Activated CD4-positive, alpha-beta T cell treated with anti-CD3 and anti-CD28 coated beads for 4 hours (primary cell): ENCODE data around the gene BRAF.
"Not testable (repeated sequence)": the region's sequence is repeated elsewhere in the genome, so short reads cannot be mapped to it uniquely, and the experiment has no call there.

Experiments
- DNase-seq, 2 donors: peaks; one replicate each; pipeline ENCODE4 v3.0.0-alpha.2; 2020

The BRAF gene

DNA sequence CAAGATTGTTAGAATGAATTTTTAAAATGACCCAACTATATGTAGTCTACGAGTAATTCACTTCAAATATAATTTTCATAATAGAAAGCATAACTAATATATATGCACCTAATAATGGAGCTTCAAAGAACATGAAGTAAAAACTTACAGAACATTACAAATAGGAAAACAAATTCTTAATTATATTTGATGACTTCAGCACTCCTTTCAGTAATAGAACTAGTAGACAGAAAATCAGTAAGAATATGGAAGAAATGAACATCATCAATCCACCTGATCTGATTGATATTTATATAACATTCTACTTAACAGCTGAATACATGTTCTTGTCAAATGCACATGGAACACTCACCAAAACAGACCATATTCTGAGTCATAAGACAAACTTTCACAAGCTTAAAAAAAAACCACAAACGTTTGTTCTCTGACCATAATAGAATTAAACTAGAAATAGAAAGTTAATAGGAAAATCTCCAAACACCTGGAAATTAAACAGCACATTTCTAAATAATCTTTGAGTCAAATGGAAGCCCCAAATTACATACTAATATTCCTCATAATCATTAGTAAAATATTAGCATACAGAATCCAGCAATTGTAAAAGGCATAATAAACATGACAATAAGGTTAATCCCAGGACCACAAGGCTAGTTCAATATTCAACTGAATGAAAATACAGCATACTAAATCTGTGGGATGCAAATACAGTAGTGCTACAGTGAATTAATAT lies 48.0 kb downstream of the BRAF start:
- DNase-seq: no peak

- no peak for DNase-seq
These were observed 51.3 kb downstream of the BRAF start for GRCh38 chr7:140873434-140873833.

DNA sequence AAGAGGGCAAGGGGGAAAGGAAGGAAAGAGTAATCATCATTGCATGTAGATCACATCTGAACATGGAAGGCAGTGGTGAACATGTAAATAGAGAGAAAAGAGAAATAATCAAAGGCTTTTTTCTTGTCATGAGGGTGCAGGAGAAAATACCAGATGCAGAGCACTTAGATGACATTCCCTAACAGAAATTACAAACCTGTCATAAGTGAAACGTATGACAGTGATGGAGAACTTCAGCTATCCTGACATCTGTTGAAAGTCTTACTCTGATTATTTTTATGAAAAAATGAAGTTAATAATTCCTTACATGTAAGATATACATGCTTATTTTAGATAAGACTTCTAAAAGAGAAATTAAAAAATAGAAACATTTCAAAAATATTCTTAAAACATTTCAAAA lies 54.7 kb downstream of the BRAF start:
- no peak for DNase-seq

DNA sequence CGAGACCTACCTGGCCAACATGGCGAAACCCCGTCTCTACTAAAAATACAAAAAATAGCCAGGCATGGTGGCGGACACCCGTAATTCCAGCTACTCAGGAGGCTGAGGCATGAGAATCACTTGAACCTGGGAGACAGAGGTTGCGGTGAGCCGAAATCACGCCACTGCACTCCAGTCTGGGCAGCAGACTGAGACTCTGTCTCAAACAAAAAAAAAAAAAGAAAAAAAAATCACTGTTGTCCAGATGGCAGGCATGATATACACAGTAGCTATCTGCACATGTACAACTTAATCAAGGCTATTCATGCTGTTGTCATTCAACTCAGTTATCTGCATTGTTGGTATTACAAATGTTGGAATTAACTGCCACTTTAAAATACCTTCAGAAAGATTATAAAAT lies 55.3 kb downstream of the BRAF start:
- no peak for DNase-seq

DNA sequence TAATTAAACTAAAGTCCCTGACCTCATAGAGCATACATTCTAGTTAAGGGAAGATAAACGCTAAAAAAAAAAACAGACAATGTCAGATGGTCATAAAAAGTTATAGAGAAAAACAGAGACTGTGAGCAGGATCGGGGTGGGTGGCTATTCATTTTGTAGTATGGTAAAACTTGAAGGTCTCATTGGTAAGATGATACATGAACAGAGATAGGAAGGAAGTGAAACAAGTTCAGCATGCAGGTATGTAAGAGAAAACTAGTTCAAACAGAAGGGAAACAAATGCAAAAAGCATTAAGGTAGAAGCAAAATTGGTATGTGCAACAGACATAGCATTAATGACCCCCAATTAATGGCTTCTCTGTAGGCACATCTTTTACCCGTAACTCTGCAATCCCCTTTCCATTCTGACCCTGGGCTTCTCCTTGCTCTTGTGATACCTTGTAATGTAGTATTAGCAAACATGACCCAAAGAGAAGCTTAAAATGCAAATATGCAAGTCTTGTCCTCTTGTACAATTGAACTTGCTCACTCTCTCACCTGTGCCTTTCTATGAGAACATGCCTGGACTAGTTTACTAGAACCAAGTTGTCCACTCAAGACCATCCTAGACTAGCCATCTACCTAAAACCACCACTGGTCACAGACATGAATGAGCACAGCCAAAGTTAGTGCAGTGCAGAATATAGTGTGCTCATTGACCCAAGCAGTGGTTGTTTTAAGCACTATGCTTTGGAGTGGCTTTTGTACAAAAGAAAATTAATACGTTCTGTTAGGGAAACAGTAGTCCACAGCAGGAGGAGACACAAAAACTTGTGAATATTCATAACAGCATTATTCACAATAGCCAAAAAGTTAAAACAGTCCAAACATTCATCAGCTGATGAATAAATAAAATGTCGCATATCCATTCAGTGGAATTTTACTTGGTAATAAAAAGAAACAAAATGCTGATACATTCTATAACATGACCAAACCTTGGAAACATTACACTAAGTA lies 57.0 kb downstream of the BRAF start:
- no peak for DNase-seq

DNA sequence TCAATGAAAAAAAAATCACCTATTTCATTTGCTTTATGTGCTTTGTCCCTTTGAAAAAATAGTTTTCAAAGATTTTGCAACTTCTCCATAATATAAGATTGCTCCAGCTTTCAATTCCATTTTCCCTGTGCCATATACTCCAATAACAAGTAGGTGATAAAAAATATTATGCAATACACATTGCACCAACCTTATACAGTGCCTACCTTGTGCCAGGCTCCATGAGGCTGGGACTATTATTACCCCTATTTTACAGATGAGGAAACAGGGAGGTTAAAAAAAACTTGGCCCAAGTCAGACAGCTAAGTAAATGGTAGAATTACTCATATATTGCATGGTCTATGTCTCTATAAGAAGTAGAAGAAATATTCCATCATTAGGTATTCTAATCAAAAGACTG lies 57.8 kb downstream of the BRAF start:
- DNase-seq: no peak

- no peak for DNase-seq
These were observed 60.0 kb downstream of the BRAF start for GRCh38 chr7:140864732-140865131.

DNA sequence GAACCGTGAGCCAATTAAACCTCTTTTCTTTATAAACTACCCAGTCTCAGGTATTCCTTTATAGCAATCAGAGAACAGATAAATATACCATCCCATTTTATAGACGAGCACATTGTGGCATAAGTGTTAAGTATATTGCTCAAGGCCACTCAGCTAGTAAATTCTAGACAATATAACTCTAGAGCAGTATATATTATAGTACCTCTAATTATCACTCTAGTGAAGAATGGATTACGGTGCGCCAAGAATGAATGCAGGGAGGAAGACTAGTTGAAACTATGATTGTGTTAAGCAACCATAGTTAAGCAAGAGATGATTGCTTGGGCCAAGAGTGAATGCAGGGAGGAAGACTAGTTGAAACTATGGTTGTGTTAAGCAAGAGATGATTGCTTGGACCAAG lies 60.9 kb downstream of the BRAF start:
- no peak for DNase-seq

DNA sequence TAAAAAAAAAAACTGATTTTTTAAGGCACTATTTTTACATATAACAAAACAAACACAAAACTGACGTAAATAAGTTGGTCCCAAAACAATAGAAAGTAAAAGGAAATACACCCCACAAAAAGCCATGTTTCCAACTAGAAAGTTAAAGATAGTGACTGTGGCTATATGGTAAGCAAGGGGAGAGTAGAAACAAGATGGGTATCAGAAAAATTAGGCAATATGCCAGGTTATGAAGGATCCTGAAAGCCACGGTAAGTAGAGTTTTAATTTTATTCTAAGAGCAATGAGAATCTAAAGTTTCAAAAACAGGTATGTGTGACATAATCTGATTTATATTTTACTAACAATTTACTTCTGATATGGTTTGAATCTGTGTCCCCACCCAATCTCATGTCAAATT lies 61.5 kb downstream of the BRAF start:
- DNase-seq: no peak

DNA sequence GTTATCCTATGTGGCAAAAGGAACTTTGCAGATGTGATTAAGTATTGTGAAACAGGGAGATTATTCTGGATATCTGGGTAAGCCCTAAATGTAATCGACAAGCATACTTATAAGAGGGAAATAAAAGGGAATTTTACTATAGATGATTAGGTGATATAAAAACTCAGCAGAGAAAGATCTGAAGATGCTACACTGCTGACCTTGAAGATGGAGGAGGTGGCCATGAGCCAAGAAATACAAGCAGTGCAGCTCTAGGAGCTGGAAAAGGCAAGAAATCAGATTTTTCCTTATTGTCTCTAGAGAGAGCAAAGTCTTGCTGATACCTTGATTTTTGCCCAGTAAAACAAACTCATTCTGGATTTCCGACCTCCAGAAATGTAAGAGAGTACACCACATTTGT lies 67.7 kb downstream of the BRAF start:
- no peak for DNase-seq

GRCh38 chr7:140841166-140841715 lies 83.5 kb downstream of the BRAF start:
- DNase-seq: no peak

DNA sequence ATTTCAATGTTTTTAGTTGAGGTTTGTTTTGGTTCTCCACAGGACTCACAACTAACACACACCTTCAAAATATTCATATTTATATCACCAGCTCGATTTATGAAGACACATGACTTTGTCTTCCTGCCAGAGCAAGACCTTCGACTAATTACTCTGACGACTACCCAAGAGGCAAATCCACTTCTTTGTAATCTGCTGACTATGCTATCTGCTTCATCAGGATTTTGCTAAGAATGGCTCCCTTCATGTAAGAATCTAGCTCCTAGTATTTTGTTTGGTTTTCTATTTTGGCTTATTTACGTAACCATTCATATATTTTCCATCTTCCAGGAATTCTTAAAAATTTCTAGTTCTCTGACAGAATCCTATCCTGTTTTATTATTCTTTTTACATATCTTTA lies 93.0 kb downstream of the BRAF start:
- DNase-seq: no peak

DNA sequence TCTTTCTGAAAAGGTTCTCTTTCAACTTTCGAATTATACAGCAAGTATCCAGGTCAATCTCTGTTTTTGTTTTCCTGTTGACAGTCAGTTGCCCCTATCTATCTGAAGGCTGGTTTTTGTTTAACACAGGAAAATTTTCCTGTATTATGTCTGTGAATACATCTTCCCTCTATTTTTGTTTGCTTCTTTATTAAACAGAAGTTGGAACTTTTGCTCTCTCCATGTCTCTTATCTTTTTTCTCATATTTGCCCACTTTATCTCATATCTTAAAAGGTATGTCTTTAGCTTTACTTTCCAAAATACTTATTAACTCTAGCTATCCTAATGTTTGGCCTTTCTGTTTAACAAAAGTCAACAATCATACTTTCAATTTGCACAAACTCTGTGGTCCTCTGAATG lies 95.0 kb downstream of the BRAF start:
- no peak for DNase-seq

DNA sequence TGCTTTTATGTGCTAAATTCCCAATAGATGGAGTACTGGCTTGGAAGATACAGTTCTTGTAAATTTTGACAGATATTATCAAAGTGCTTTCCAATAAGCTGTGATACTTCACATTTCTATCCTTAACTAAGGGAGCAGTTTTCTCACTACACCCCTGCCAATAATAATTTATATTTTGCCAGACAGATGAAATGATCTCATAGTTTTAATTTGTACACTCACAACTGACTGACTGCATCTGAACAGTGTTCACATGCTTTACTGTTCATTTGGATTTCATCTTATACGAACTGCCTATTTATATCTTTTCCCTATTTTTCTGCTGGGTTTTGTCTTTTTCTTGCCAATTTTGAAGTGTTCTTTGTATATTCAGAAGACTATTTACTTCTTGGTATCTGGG lies 96.0 kb downstream of the BRAF start:
- DNase-seq: no peak

- not testable (repeated sequence) for DNase-seq
These were observed 107.3 kb downstream of the BRAF start for GRCh38 chr7:140817383-140817782.

DNA sequence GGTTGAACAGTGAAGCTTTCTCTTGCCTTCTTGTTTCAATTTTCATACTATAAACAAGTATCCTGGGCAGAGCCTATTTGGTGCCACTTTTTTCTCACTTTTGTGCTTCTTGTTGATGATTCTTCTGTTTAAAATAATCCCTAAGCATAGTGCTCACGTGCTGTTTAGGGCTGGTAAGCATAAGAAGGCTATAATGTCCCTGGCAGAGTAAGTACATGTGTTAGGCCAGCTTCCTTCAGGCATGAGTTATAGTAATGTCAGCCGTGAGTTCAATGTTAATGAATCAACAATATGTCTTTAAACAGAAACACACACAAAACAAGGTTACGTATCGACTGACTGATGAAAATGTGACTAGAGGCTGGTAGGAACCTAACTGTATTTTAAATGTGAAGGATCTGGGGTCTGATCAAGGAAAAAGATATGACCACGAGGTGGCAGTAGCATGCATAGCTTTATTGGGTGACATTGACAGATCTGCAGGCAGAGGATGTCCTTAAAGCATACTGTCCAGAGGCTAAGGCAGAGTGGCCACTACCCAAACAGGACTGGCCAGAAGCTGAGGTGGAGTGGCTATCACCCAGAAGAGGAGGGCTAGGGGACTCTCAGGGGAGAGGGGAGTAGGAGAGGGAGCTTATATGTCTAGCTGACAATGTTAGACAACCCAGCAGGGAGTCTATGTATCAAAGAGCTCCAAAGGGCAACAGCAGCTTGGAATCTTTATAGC lies 113.7 kb downstream of the BRAF start:
- peak; percentile 56 to 70 for DNase-seq

DNA sequence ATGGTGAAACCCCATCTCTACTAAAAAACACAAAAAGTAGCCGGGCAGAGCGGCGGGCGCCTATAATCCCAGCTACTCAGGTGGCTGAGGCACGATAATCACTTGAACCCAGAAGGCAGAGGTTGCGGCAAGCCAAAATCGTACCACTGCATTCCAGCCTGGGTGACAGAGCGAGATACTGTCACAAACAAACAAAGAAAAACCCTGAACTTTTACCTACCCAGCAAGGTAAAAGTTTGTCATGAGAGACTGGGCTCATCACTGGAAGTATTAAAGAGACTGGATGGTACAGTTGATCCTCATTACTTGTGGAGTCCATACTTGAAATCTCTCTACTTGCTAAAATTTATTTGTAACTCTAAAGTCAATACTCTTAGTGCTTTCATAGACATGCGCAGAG lies 114.3 kb downstream of the BRAF start:
- no peak for DNase-seq

DNA sequence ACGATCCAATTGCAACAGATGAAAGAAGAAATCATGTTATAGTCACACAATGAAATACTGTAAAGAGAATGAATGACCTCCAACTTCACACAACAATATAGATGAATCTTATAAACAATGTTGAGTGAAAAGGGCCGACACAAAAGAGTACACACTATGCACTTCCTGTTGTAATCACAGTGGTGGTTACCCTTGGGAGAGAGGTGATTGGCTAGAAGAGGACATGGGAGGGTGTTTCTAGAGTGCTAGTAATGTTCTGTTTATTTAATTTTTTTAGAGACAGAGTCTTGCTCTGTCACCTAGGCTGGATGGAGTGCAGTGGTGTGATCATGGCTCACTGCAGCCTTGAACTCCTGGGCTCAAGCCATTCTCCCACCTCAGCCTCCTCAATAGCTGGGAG lies 145.8 kb downstream of the BRAF start:
- DNase-seq: no peak

DNA sequence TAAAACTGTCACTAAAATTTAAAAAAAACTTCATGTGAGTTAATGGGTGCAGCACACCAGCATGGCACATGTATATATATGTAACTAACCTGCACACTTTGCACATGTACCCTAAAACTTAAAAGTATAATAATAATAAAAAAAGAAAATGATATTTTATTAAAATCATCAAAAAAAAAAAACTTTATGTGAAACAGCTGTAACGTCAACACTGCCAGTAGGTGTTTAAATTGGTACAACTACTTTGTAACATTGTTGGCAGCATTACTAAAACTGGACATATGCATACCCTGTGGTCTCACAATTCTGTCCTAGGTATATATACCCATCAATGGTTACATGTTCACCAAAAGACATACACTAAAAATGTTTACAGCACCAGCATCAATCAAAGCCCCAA lies 146.2 kb downstream of the BRAF start:
- DNase-seq: no peak

DNA sequence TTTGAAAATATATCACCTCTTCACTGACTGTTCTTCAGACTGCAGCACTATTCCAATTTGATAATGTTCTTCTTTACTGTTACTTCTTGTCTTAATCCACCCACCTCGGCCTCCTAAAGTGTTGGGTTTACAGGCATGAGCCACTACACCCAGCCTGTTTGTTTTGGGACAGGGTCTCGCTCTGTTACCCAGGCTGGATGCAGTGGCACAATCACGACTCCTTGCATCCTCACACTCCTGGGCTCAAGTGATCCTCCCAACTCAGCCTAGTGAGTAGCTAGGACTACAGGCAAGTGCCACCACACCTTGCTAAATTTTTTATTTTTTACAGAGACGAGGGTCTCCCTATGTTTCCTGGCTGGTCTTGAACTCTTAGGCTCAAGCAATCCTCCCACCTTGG lies 150.4 kb downstream of the BRAF start:
- DNase-seq: no peak

DNA sequence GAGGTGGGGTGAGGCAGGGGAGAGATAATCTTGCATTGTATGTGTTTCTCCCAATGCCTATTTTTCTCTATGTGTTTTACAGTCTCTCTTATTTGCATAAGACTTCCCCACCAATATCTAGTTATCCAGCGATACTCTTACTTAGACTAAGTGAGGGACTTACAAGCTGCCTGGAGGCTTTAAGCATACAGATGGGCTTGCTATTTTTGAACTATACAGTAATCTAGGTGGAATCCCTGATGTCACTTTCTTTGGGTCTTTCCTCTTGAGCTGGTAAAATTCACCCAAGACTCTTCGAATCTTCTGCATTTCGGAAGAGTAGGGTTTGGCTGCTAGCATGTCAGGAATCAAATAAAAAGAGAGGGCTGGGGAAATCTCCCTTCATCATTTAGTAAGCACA lies 151.6 kb downstream of the BRAF start:
- DNase-seq: no peak

DNA sequence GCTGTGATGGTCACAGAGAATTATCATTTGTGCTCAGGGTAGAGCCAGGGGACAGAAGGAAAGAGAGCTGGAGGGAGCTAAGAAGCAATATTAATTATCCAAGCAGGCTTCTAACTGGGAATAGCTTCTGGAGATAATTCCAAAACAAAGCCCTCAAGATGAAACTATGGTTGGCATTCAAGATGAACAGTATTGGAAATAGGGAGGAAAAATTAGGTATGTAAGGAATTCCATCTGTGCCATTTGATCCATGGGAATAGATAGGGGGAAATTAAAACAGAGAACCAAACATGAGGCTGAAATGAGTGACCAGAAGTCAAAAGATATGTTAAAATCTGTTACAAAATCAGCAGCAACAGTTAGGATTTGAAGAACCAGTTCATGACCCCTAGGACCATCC lies 152.9 kb downstream of the BRAF start:
- no peak for DNase-seq

GRCh38 chr7:140769852-140770251 lies 154.9 kb downstream of the BRAF start:
- no peak for DNase-seq
